K562 (cell line): ENCODE data around the gene ANAPC5. TPM values are rescaled to one million over a fixed set of nuclear protein-coding genes. Genes with fewer than 3 reads are reported as not detected.

Experiments
- ATF7 ChIP-seq: fragments of 450-650 bp; IDR thresholded peaks from 2 replicates; pipeline ENCODE4 v1.7.1; 2014; ENCODE audit warnings: mild to moderate bottlenecking, moderate library complexity
- FOSL1 ChIP-seq: fragments of 200-800 bp; sonication (Bioruptor generic); conservative IDR thresholded peaks from 2 replicates; pipeline ENCODE4 v1.6.1; 2016; ENCODE audit warnings: missing genetic modification characterization, missing compliant biosample characterization
- KLF16 ChIP-seq: IDR thresholded peaks from 2 replicates; pipeline ENCODE4 v1.6.1; 2016; ENCODE audit warnings: antibody characterized with exemption
- PBX2 ChIP-seq, 2 experiments: IDR thresholded peaks in 1 of 2; conservative IDR thresholded peaks in 1 of 2; 2 replicates each; pipeline ENCODE4 v1.6.1; 2016; ENCODE audit warnings: low read depth in 2 of 2, mild to moderate bottlenecking in 1 of 2, missing compliant biosample characterization in 1 of 2, missing genetic modification characterization in 1 of 2, moderate library complexity in 1 of 2
- polyA plus RNA-seq, 8 experiments: library from polyadenylated mRNA; depleted of rRNA in 4 of 8; stranded (reverse) in 5 of 8; unstranded in 3 of 8; fragments of >200 nt; fragmentation: Nextera tagmentation in 2 of 8; fragmentation: Illumina TruSeq in 1 of 8; extraction: Ambion mirVana in 2 of 8; extraction: Trizol in 1 of 8; gene quantifications; 2 replicates each; pipeline versions ENCODE4 v1.2.1 to v1.2.3, GENCODE V29; 2011 to 2014; ENCODE audit warnings: inconsistent platforms in 1 of 8, missing spikeins in 1 of 8
- total RNA-seq, 7 experiments: library from RNA; depleted of rRNA in 6 of 7; stranded (reverse); fragments of >200 nt in 6 of 7; fragmentation: Illumina TruSeq in 2 of 7; extraction: Trizol in 2 of 7; gene quantifications; 2 replicates each; pipeline versions ENCODE4 v1.2.1 to v1.2.3, GENCODE V29; 2011 to 2021; ENCODE audit warnings: low replicate concordance in 1 of 7
- TF ChIP-seq, protein P1 (sequence below), 3 experiments: IDR thresholded peaks in 2 of 3; conservative IDR thresholded peaks in 1 of 3; 2 replicates each; pipeline ENCODE4 v1.5.1; 2011 to 2012; ENCODE audit warnings: low read length in 3 of 3, mild to moderate bottlenecking in 3 of 3, control low read depth in 2 of 3, improper control_type of control experiment in 1 of 3, inconsistent platforms in 1 of 3, low read depth in 1 of 3, mixed read lengths in 1 of 3, moderate library complexity in 1 of 3; ENCODE audit not compliant: insufficient read depth in 2 of 3
- TF ChIP-seq, protein P2 (sequence below): fragments of 200-600 bp; sonication (generic); IDR thresholded peaks from one replicate; pipeline ENCODE4 v1.6.1; 2012; ENCODE audit warnings: mild to moderate bottlenecking, low read depth, low read length, inconsistent platforms
- TF ChIP-seq, protein P3 (sequence below): IDR thresholded peaks from 2 replicates; pipeline ENCODE4 v1.6.1; 2016; ENCODE audit warnings: missing genetic modification characterization, missing compliant biosample characterization

The ANAPC5 gene
- total and polyA plus RNA-seq, 9 of the 15 experiments (the other 6 are each of a cell fraction or from before 2014, with no cell fraction given): 136 to 315 (median 197) TPM

DNA sequence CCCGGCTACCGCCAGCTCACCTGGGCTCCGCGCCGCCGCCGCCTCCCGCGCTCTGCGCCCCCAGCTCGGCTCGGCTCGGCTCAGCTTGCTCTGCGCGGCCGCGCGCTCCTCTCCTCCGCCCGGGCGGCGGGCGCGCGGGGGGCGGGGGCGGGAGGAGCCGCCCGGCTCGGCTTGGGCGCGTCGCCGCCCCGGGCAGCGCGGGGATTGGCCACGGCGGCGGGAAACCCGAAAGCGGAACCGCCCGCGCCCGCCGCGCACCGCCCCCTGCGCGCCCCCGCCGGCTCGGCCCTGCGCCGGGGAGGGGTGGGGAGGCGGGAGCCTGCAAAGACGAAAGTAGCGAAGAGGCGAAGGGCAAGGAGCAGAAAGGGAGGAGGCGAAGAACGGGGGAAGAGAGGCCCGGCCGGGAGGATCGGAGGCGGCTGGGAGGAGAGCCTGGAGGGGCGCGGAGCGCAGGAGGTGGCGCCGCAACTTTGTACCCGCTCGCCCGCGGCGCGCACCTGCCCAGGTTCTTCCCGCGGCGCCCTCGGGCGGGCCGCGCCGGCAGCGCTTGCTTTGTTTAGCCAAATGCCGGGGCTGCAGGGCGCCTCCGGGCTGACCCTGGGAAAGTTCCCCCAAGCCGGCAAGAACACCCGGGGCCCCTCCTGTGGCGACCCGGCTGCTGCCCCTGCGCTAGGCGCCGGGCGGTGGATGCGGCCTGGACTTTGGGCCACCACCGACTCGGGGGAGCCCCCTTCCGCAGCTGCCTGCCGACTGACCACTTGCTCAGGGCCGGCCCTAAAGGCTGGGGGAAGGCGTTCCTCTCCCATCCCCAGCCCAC, 55.4 kb downstream of the ANAPC5 start, which contains the start of gene CAMKK2 (continued):
- TF ChIP-seq, protein P1, sequence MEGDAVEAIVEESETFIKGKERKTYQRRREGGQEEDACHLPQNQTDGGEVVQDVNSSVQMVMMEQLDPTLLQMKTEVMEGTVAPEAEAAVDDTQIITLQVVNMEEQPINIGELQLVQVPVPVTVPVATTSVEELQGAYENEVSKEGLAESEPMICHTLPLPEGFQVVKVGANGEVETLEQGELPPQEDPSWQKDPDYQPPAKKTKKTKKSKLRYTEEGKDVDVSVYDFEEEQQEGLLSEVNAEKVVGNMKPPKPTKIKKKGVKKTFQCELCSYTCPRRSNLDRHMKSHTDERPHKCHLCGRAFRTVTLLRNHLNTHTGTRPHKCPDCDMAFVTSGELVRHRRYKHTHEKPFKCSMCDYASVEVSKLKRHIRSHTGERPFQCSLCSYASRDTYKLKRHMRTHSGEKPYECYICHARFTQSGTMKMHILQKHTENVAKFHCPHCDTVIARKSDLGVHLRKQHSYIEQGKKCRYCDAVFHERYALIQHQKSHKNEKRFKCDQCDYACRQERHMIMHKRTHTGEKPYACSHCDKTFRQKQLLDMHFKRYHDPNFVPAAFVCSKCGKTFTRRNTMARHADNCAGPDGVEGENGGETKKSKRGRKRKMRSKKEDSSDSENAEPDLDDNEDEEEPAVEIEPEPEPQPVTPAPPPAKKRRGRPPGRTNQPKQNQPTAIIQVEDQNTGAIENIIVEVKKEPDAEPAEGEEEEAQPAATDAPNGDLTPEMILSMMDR (IDR thresholded peaks at IDR 0.05 in 2 of 3, conservative IDR thresholded peaks at IDR 0.05 in 1 of 3; ENCODE audit: insufficient read depth in 2 of 3, low read depth in 1 of 3, low read length in 3 of 3): peak; percentile 39 to 48 (median 42); a peak in 5 of 6 replicates
- peak; percentile 65 for TF ChIP-seq ATF7
- TF ChIP-seq, protein P2, sequence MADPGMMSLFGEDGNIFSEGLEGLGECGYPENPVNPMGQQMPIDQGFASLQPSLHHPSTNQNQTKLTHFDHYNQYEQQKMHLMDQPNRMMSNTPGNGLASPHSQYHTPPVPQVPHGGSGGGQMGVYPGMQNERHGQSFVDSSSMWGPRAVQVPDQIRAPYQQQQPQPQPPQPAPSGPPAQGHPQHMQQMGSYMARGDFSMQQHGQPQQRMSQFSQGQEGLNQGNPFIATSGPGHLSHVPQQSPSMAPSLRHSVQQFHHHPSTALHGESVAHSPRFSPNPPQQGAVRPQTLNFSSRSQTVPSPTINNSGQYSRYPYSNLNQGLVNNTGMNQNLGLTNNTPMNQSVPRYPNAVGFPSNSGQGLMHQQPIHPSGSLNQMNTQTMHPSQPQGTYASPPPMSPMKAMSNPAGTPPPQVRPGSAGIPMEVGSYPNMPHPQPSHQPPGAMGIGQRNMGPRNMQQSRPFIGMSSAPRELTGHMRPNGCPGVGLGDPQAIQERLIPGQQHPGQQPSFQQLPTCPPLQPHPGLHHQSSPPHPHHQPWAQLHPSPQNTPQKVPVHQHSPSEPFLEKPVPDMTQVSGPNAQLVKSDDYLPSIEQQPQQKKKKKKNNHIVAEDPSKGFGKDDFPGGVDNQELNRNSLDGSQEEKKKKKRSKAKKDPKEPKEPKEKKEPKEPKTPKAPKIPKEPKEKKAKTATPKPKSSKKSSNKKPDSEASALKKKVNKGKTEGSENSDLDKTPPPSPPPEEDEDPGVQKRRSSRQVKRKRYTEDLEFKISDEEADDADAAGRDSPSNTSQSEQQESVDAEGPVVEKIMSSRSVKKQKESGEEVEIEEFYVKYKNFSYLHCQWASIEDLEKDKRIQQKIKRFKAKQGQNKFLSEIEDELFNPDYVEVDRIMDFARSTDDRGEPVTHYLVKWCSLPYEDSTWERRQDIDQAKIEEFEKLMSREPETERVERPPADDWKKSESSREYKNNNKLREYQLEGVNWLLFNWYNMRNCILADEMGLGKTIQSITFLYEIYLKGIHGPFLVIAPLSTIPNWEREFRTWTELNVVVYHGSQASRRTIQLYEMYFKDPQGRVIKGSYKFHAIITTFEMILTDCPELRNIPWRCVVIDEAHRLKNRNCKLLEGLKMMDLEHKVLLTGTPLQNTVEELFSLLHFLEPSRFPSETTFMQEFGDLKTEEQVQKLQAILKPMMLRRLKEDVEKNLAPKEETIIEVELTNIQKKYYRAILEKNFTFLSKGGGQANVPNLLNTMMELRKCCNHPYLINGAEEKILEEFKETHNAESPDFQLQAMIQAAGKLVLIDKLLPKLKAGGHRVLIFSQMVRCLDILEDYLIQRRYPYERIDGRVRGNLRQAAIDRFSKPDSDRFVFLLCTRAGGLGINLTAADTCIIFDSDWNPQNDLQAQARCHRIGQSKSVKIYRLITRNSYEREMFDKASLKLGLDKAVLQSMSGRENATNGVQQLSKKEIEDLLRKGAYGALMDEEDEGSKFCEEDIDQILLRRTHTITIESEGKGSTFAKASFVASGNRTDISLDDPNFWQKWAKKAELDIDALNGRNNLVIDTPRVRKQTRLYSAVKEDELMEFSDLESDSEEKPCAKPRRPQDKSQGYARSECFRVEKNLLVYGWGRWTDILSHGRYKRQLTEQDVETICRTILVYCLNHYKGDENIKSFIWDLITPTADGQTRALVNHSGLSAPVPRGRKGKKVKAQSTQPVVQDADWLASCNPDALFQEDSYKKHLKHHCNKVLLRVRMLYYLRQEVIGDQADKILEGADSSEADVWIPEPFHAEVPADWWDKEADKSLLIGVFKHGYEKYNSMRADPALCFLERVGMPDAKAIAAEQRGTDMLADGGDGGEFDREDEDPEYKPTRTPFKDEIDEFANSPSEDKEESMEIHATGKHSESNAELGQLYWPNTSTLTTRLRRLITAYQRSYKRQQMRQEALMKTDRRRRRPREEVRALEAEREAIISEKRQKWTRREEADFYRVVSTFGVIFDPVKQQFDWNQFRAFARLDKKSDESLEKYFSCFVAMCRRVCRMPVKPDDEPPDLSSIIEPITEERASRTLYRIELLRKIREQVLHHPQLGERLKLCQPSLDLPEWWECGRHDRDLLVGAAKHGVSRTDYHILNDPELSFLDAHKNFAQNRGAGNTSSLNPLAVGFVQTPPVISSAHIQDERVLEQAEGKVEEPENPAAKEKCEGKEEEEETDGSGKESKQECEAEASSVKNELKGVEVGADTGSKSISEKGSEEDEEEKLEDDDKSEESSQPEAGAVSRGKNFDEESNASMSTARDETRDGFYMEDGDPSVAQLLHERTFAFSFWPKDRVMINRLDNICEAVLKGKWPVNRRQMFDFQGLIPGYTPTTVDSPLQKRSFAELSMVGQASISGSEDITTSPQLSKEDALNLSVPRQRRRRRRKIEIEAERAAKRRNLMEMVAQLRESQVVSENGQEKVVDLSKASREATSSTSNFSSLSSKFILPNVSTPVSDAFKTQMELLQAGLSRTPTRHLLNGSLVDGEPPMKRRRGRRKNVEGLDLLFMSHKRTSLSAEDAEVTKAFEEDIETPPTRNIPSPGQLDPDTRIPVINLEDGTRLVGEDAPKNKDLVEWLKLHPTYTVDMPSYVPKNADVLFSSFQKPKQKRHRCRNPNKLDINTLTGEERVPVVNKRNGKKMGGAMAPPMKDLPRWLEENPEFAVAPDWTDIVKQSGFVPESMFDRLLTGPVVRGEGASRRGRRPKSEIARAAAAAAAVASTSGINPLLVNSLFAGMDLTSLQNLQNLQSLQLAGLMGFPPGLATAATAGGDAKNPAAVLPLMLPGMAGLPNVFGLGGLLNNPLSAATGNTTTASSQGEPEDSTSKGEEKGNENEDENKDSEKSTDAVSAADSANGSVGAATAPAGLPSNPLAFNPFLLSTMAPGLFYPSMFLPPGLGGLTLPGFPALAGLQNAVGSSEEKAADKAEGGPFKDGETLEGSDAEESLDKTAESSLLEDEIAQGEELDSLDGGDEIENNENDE: no peak
- TF ChIP-seq, protein P3, sequence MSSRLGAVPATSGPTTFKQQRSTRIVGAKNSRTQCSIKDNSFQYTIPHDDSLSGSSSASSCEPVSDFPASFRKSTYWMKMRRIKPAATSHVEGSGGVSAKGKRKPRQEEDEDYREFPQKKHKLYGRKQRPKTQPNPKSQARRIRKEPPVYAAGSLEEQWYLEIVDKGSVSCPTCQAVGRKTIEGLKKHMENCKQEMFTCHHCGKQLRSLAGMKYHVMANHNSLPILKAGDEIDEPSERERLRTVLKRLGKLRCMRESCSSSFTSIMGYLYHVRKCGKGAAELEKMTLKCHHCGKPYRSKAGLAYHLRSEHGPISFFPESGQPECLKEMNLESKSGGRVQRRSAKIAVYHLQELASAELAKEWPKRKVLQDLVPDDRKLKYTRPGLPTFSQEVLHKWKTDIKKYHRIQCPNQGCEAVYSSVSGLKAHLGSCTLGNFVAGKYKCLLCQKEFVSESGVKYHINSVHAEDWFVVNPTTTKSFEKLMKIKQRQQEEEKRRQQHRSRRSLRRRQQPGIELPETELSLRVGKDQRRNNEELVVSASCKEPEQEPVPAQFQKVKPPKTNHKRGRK (tag): peak; percentile 67
- no peak for TF ChIP-seq FOSL1 (tag)
- no peak for TF ChIP-seq KLF16
- TF ChIP-seq PBX2 (CRISPR knock-in tag; IDR thresholded peaks at IDR 0.05; ENCODE audit: low read depth): no peak
- no peak for TF ChIP-seq PBX2 (tag; conservative IDR thresholded peaks at IDR 0.05; ENCODE audit: low read depth)
